HG02798 (cell line): ENCODE results near the gene OAS1.
"Not testable (repeated sequence)": the region's sequence is repeated elsewhere in the genome, so short reads cannot be mapped to it uniquely, and the experiment has no call there.

Experiments used
- ATAC-seq: cut with Tn5 transposase; IDR thresholded peaks from one replicate; pipeline ENCODE4 v1.9.1; 2021; ENCODE audit warnings: mild to moderate bottlenecking; ENCODE audit not compliant: unreplicated experiment, poor library complexity

The OAS1 gene

GRCh38 chr12:112933129-112933505 is 26.4 kb downstream of the OAS1 start:
- ATAC-seq = no peak

- ATAC-seq = no peak
Observed at GRCh38 chr12:112936264-112936663, 29.5 kb downstream of the OAS1 start.

- no peak for ATAC-seq
Observed at GRCh38 chr12:112936927-112937326, 30.2 kb downstream of the OAS1 start.

- ATAC-seq = peak; percentile 37
Observed at GRCh38 chr12:112937741-112938719, 31.3 kb downstream of the OAS1 start, which contains the start of gene OAS3. Gene OAS3 (plus strand): TSS chr12:112938474. CDS start chr12:112938531, 57 bp downstream.

- ATAC-seq = no peak
Observed at GRCh38 chr12:112938751-112939150, 32.0 kb downstream of the OAS1 start.

GRCh38 chr12:112939761-112940381 is 33.1 kb downstream of the OAS1 start:
- peak; percentile 62 for ATAC-seq

- no peak for ATAC-seq
Observed at GRCh38 chr12:112941528-112942335, 35.0 kb downstream of the OAS1 start.

- ATAC-seq = no peak
Observed at GRCh38 chr12:112942572-112942971, 35.8 kb downstream of the OAS1 start.

- no peak for ATAC-seq
Observed at GRCh38 chr12:112944024-112944690, 37.4 kb downstream of the OAS1 start.

GRCh38 chr12:112945515-112945914 is 38.8 kb downstream of the OAS1 start:
- ATAC-seq = no peak

GRCh38 chr12:112946236-112947000 is 39.7 kb downstream of the OAS1 start:
- ATAC-seq = no peak

GRCh38 chr12:112947314-112947713 is 40.6 kb downstream of the OAS1 start:
- no peak for ATAC-seq

GRCh38 chr12:112947761-112948160 is 41.0 kb downstream of the OAS1 start:
- ATAC-seq = no peak

- ATAC-seq = no peak
Observed at GRCh38 chr12:112948806-112949205, 42.0 kb downstream of the OAS1 start.

GRCh38 chr12:112950701-112951100 is 43.9 kb downstream of the OAS1 start:
- ATAC-seq = no peak

GRCh38 chr12:112957125-112957524 is 50.4 kb downstream of the OAS1 start:
- ATAC-seq = not testable (repeated sequence)

GRCh38 chr12:112961074-112961473 is 54.3 kb downstream of the OAS1 start:
- ATAC-seq = no peak

- ATAC-seq = no peak
Observed at GRCh38 chr12:112961536-112961935, 54.8 kb downstream of the OAS1 start.

GRCh38 chr12:112962561-112962960 is 55.8 kb downstream of the OAS1 start:
- ATAC-seq = no peak
